ENCODE results near the gene ACO1. TPM values are rescaled to one million over a fixed set of nuclear protein-coding genes. Genes with fewer than 3 reads are reported as not detected.
A peak's percentile ranks its signal among the peaks of the same experiment; 100 is the strongest.

Gene ACO1
- total RNA-seq, 1 experiment from 2014 or later, result 25.5 TPM

DNA sequence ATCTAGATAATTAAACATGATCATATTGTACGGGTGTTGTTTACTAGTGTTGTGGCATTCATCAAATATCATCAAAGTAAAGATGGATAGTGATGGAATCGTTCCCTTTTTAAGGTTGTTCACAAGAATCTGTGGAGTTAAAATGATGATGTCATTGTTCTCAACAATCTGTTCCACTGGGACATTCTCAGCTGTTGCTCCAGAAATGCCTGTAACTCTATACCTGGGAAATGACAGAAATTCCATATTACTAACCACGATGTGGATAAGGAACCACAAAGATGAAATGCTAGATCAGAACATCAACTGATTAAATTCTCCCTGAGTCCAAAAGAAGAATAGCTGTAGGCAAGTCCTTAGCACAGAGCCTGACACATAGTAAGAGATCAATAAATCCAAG lies 103.5 kb downstream of the ACO1 start:
- DNase-seq (ENCODE audit: low spot score), result peak; percentile 6

DNA sequence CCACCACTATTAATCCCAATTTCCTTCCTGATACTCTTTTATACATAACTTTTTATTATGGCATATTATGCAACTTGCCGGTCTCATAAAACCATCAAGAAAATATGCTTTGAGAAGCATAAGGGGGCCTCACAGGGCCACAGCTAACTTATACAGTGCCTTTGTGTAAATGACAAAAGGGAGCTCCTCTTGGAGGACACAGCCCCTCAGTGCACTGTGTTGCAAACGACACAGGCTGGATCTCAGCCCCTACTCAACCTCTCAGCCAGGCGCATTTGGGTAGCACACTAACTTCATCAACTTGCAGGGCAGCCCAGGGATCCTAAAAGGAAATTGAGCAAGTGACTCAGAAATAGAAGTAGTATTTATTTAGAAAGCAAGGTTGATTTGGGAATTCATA lies 106.2 kb downstream of the ACO1 start:
- no peak for DNase-seq (ENCODE audit: low spot score)

DNA sequence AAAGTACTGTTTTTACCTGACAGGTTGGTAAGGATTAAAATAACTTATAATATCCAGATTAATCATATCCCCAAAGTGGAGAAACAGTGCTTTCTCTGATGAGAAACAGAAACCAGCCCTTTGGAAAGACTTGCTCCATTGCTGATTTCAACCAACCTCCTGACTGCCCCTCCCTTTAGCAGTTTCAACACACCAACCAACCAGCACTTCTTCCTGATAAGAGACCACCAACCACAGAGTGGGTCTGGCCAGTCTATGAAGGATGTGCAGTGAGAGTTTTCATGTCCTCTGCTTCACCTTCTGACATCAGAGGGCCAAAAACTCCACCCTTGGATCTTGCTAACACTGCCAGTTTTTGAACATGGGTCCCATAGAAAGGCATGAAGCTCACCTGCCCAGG lies 113.5 kb downstream of the ACO1 start:
- no peak for DNase-seq (ENCODE audit: low spot score)

DNA sequence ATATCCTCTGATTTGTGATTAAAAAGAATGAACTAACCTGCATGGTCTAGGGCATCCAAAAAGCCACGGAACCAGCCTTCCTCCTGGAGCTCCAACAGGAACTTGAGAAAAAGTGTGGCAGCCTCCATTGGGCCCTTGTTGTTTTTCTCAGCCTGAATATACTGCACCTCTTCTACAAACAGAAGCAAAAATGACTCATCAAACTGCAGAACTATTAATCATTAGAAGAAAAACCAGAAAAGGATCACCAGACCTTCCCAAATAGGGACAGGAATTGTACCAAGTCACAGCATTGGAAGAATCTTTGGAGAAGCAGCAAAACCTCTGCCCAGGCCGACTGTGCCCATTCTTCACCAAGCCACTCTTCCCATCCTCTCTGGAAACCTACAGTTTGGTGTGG lies 116.3 kb downstream of the ACO1 start:
- DNase-seq (ENCODE audit: low spot score), result no peak

DNA sequence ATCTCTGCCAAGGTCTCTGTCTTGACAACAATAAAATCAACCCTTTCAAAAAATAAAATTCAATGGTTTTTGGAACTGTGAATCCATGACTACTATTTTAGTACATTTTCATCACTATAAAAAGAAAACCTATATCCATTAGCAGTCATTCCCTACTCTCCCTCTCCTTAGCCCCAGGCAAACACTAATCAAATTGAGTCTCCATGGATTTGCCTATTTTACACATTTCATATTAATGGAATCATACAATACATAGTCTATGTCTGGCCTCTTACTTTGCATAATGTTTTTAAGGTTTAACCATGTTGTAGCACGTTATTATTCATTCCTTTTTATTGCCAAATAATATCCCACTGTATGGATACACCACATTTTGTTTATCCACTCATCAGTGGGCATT lies 117.4 kb downstream of the ACO1 start:
- no peak for DNase-seq (ENCODE audit: low spot score)

DNA sequence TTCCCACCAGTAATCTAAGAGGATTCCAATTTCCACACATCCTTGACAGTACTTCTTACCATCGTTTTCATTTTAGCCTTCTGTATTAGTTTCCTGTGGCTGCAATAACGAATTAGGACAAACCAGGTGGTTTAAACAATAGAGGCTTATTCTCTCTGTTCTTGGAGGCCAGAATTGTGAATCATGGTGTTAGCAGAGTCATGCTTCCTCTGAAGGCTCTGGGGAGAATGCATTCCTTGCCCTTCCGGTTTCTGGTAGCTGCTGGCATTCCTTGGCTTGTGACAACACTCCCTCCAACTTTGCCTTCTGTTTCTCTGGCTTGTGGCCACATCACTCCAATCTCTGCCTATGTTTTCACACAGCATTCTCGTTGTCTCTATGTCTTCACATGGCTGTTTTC lies 118.0 kb downstream of the ACO1 start:
- DNase-seq (ENCODE audit: low spot score), result peak; percentile 23

DNA sequence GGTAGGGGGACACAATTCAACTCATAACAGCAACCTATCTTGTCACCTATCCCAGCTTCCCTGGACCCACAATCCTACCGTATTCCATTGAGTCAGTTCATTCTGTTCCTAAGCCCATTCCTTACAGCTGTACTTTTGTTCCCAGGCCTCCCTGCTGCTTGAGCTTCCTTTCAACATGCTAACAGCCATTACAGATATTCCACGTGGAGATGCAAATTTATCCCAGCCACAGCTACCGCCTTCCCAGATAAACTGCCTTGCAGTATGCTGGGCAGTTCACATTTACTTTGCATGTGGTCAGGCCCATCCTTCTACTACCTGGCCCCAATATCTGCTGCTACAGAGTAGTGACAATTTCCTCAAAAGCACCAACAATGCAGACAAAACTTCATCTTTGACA lies 118.6 kb downstream of the ACO1 start:
- DNase-seq (ENCODE audit: low spot score), result no peak

Other genes with a start within 250 kb of the ACO1 start
- gene RIGI, start 141.6 kb downstream of the ACO1 start, total RNA-seq (2014; rRNA removed; shearing (Covaris generic)), result 5.9 and 7.7 TPM in 2 replicates
- gene SMIM27, start 167.7 kb downstream of the ACO1 start, total RNA-seq (2014; rRNA removed; shearing (Covaris generic)), result 7.3 and 10.9 TPM in 2 replicates
- 12.6 and 13.2 TPM in 2 replicates for gene TOPORS, start 167.9 kb downstream of the ACO1 start, total RNA-seq (2014; rRNA removed; shearing (Covaris generic))
- 98.4 and 108 TPM in 2 replicates for gene NDUFB6, start 188.5 kb downstream of the ACO1 start, total RNA-seq (2014; rRNA removed; shearing (Covaris generic))

Measured in H4 (cell line).